HL-60 (cell line): Measurements from ENCODE around the gene SSC5D.

Source experiments
- GABPA ChIP-seq: IDR thresholded peaks from 2 replicates; pipeline ENCODE4 v1.6.1; 2012; ENCODE audit warnings: low read depth
- POLR2AphosphoS5 ChIP-seq: IDR thresholded peaks from 2 replicates; pipeline ENCODE4 v1.6.1; 2012; ENCODE audit warnings: low read depth
- SPI1 ChIP-seq: IDR thresholded peaks from 2 replicates; pipeline ENCODE4 v1.6.1; 2012; ENCODE audit warnings: low read depth, mild to moderate bottlenecking, borderline replicate concordance
- TF ChIP-seq, protein P1 (sequence below): IDR thresholded peaks from one replicate; pipeline ENCODE4 v1.5.1; 2011; ENCODE audit warnings: low read length, control low read depth, inconsistent platforms; ENCODE audit not compliant: insufficient read depth
- TF ChIP-seq, protein P2 (sequence below): IDR thresholded peaks from 2 replicates; pipeline ENCODE4 v1.6.1; 2012; ENCODE audit warnings: low read depth; ENCODE audit not compliant: insufficient replicate concordance

DNA sequence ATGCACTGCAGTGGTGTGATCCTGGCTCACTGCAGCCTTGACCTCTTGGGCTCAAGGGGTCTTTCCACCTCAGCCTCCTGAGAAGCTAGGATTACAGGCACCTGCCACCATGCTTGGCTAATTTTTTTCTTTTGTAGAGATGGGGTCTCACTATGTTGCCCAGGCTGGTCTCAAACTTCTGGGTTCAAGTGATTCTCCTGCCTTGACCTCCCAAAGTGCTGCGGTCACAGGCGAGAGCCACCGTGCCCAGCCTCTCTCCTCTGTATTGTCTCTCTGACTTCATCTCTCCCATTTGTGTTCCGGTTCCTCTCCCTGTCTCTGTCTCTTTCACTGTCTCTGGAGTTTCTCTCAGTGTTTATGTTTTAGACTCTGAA, 22.0 kb upstream of the SSC5D start:
- TF ChIP-seq, protein P1, sequence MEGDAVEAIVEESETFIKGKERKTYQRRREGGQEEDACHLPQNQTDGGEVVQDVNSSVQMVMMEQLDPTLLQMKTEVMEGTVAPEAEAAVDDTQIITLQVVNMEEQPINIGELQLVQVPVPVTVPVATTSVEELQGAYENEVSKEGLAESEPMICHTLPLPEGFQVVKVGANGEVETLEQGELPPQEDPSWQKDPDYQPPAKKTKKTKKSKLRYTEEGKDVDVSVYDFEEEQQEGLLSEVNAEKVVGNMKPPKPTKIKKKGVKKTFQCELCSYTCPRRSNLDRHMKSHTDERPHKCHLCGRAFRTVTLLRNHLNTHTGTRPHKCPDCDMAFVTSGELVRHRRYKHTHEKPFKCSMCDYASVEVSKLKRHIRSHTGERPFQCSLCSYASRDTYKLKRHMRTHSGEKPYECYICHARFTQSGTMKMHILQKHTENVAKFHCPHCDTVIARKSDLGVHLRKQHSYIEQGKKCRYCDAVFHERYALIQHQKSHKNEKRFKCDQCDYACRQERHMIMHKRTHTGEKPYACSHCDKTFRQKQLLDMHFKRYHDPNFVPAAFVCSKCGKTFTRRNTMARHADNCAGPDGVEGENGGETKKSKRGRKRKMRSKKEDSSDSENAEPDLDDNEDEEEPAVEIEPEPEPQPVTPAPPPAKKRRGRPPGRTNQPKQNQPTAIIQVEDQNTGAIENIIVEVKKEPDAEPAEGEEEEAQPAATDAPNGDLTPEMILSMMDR: no peak
- TF ChIP-seq POLR2AphosphoS5 (no peak), GABPA (no peak), SPI1 (no peak)
- TF ChIP-seq, protein P2, sequence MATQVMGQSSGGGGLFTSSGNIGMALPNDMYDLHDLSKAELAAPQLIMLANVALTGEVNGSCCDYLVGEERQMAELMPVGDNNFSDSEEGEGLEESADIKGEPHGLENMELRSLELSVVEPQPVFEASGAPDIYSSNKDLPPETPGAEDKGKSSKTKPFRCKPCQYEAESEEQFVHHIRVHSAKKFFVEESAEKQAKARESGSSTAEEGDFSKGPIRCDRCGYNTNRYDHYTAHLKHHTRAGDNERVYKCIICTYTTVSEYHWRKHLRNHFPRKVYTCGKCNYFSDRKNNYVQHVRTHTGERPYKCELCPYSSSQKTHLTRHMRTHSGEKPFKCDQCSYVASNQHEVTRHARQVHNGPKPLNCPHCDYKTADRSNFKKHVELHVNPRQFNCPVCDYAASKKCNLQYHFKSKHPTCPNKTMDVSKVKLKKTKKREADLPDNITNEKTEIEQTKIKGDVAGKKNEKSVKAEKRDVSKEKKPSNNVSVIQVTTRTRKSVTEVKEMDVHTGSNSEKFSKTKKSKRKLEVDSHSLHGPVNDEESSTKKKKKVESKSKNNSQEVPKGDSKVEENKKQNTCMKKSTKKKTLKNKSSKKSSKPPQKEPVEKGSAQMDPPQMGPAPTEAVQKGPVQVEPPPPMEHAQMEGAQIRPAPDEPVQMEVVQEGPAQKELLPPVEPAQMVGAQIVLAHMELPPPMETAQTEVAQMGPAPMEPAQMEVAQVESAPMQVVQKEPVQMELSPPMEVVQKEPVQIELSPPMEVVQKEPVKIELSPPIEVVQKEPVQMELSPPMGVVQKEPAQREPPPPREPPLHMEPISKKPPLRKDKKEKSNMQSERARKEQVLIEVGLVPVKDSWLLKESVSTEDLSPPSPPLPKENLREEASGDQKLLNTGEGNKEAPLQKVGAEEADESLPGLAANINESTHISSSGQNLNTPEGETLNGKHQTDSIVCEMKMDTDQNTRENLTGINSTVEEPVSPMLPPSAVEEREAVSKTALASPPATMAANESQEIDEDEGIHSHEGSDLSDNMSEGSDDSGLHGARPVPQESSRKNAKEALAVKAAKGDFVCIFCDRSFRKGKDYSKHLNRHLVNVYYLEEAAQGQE: no peak
